ENCODE results near the gene DOCK8. TPM values are rescaled to one million over a fixed set of nuclear protein-coding genes. Genes with fewer than 3 reads are reported as not detected.

DOCK8 gene
- total RNA-seq, 2 donors from 2014 or later: 18.7 to 19.3 TPM

GRCh38 chr9:512555-513272, 298.0 kb downstream of the DOCK8 start:
- Histone ChIP-seq H3K4me1 (ENCODE audit: control insufficient read depth in 1 of 2, low read depth in 2 of 2) (no peaks in the 10 kb centered on the region), H3K36me3 (no peaks in the 10 kb centered on the region), H3K27ac (no peak overlapping the region), H3K9me3 (no peaks in the 10 kb centered on the region), H3K27me3 (replicated peaks; ENCODE audit: insufficient read depth) (no peaks in the 10 kb centered on the region), H3K4me3 (no peak overlapping the region)
- TF ChIP-seq, protein P1, sequence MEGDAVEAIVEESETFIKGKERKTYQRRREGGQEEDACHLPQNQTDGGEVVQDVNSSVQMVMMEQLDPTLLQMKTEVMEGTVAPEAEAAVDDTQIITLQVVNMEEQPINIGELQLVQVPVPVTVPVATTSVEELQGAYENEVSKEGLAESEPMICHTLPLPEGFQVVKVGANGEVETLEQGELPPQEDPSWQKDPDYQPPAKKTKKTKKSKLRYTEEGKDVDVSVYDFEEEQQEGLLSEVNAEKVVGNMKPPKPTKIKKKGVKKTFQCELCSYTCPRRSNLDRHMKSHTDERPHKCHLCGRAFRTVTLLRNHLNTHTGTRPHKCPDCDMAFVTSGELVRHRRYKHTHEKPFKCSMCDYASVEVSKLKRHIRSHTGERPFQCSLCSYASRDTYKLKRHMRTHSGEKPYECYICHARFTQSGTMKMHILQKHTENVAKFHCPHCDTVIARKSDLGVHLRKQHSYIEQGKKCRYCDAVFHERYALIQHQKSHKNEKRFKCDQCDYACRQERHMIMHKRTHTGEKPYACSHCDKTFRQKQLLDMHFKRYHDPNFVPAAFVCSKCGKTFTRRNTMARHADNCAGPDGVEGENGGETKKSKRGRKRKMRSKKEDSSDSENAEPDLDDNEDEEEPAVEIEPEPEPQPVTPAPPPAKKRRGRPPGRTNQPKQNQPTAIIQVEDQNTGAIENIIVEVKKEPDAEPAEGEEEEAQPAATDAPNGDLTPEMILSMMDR (IDR thresholded peaks at IDR 0.05): no peak
- no peak for ATAC-seq (ENCODE audit: insufficient number of reproducible peaks, low FRiP score, low read depth)
- no peak for DNase-seq (ENCODE audit: low spot score)

Other genes starting within 250 kb of the DOCK8 start
- 10 to 100 TPM in 1 of 2 donors, 1 to 10 TPM in 1; 1.8 to 19.8 TPM for gene WASHC1, start 185.4 kb upstream of the DOCK8 start, total RNA-seq
- gene FOXD4, start 96.4 kb upstream of the DOCK8 start, total RNA-seq: under 1 TPM in 1 of 2 donors, not detected in 1; 0.28 TPM
- 10 to 100 TPM; 27.2 to 27.3 TPM for gene ZNG1A, start 35.8 kb upstream of the DOCK8 start, total RNA-seq